GM20000 (cell line): ENCODE data around the gene HPD.
"Not testable (repeated sequence)": the region's sequence is repeated elsewhere in the genome, so short reads cannot be mapped to it uniquely, and the experiment has no call there.

Source experiments
- DNase-seq: peaks from one replicate; pipeline ENCODE4 v3.0.0; 2012; ENCODE audit warnings: low spot score
- TF ChIP-seq, protein P1 (sequence below): IDR thresholded peaks from 2 replicates; pipeline ENCODE4 v1.5.1; 2012; ENCODE audit warnings: mild to moderate bottlenecking, control low read depth; ENCODE audit errors: extremely low read depth, missing control alignments

The HPD gene

DNA sequence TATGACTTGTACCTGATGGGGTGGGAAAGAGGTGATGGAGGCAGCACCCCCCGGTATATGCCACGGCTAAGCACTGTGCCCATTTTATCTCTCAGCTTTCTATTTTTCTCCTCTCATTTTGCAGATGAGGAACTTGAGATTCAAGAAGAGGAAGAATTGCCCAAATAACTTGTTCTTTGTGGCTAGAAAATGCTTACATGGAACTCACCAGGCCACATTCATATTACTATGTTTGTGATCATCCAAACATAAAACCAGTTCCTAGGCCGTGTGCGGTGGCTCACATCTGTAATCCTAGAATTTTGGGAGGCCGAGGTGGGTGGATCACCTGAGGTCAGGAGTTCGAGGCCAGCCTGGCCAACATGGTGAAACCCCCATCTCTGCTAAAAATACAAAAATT lies 15.4 kb upstream of the HPD start:
- no peak for DNase-seq
- TF ChIP-seq, protein P1, sequence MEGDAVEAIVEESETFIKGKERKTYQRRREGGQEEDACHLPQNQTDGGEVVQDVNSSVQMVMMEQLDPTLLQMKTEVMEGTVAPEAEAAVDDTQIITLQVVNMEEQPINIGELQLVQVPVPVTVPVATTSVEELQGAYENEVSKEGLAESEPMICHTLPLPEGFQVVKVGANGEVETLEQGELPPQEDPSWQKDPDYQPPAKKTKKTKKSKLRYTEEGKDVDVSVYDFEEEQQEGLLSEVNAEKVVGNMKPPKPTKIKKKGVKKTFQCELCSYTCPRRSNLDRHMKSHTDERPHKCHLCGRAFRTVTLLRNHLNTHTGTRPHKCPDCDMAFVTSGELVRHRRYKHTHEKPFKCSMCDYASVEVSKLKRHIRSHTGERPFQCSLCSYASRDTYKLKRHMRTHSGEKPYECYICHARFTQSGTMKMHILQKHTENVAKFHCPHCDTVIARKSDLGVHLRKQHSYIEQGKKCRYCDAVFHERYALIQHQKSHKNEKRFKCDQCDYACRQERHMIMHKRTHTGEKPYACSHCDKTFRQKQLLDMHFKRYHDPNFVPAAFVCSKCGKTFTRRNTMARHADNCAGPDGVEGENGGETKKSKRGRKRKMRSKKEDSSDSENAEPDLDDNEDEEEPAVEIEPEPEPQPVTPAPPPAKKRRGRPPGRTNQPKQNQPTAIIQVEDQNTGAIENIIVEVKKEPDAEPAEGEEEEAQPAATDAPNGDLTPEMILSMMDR = no peak

DNA sequence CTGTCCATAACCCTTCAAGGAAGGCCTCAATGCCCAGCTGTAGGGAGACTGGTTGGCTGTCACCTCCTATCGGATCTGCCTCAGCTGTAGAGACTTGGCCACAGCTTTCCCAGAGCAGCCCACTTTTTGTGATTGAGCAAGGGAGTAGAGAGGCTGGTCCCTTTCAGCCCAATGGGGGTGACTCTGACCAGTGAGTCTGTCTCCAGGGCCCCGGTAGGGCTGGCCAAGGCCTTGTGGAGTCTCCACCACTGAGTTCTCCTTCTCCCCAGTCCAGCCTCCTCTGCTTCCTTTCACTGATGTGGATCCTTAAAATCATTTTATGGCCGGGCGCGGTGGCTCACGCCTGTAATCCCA lies 14.5 kb upstream of the HPD start:
- TF ChIP-seq, protein P1 = no peak
- no peak for DNase-seq

DNA sequence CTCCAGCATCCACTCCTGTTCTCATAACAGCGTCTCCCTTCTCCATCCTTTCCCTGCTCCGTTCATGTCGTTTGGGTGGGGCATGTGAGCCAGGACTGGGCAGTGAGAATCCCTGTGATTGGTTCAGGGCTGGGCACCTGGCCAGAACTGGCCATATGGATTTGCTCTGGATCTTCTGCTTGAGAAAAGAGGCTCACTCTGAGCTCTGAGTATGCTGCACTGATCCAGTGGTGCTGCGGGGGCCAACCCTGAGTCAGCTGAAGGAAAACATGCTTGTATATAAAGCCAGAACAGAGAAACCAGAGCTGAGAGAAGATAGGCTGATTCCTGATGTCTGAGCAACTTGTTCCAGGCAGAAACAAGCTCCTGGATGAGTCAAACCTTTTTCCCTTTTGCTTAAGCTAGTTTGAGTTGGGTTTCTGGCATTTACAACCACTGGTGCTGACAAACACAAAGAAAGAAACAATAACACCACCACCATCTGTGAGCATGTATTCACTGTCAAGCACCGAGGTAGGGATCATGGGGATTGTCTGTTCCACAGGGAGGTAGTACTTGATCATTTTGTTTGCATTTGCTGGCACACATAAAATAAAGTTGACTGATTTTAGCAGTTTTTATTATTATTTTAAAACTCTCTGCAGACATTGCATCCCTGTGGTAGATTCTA lies 14.0 kb upstream of the HPD start:
- no peak for DNase-seq
- TF ChIP-seq, protein P1 = no peak

DNA sequence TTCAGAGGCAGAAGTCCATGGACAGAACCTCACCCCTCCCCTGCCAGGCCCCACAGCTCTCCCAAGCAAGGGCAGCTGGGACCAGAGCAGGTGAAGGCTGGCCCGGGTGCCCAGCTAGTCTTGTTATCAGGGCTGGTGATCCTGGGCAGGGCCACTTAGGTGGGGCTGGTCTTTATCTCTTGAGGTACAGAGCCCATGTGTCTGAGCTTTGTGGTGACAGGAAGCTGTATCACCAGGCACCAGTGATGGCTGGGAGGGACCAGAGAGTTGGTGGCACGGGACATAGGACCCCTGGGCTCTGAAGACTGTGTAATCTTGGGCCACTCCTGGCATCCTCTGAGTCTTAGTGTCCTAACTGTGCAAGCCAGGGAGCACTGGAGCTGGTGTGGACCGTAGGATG lies 12.8 kb upstream of the HPD start:
- TF ChIP-seq, protein P1 = no peak
- DNase-seq = no peak

DNA sequence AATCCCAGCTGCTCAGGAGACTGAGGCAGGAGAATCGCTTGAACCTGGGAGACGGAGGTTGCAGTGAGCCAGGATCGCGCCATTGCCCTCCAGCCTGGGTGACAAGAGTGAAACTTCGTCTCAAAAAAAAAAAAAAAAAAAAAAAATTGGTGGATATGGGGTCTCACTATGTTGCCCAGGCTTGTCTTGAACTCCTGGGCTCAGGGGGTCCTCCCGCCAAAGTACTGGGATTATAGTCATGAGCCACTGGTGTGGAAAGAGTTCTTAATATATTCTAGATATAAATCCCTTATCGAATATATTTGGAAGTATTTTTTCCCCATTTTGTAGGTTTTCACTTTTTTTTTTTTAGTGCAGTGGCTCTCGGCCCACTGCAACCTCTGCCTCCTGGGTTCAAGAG lies 10.6 kb upstream of the HPD start:
- not testable (repeated sequence) for DNase-seq

DNA sequence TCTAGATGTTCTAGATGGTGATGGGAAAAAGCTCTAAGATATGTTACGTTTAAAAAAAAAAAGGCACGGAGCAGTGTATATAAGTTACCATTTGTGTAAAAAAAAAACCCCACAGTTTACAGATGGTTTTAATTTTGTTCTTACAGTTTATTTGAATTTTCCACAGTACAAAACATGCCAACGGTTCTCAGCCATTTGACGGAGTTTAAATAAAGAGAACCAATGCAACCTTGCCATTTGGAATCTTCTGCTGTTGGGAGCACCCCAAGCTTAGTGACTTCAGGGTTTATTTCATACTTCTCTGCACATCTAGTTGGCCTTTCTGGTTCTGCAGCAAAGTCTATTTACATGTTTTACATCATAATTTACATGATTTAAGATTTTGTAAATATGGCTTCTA lies 7.7 kb upstream of the HPD start:
- TF ChIP-seq, protein P1 = no peak
- DNase-seq = no peak

DNA sequence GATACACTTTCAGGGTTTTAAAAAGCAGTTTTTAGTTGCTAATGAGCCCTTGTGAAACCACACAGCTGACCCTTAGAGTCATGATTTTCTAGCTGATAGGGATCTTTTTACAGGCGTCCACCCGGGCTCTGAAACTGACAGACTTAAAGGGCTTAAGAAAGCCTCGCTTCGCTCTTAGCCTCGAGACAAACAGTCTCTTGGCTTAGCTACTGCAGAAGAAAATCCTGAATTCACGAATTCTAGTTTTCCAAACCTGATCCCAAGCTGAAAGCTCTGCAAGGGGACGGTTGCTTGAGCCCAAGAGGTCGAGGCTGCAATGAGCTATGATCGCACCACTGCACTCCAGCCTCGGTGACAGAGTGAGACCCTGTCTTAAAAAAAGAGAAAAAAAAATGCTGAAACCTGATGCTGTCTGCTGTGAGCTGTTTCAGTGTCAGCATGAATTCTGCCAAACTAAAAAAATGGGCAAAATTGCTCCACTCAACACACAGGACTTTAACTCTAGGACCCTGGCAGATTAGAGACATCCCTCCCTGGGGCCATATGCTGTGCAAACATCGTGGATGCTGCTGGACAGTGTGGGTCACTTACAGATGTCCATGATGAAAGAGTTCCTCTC lies 3.1 kb upstream of the HPD start:
- TF ChIP-seq, protein P1 = no peak
- no peak for DNase-seq

DNA sequence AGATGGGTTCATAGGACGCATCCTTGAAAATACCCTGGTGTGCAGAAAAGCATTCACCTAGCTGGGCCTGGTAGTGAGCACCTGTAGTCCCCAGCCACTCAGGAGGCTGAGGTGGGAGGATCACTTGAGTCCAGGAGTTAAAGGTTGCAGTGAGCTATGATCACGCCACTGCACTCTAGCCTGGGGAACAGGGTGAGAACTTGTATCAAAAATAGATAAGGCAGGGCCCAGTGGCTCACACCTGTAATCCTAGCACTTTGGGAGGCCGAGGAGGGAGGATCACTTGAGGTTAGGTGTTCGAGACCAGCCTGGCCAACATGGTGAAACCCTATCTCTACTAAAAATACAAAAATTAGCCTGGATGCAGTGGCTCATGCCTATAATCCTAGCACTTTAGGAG lies 2.0 kb upstream of the HPD start:
- not testable (repeated sequence) for DNase-seq
